GM12873 (cell line): Measurements from ENCODE around the gene NET1.

ENCODE experiments used
- CTCF ChIP-seq: IDR thresholded peaks from 2 replicates; pipeline ENCODE4 v1.5.1; 2012; ENCODE audit warnings: low read depth, mild to moderate bottlenecking, moderate library complexity, low read length, control low read depth; ENCODE audit not compliant: insufficient read depth; ENCODE audit errors: missing control alignments

The NET1 gene

GRCh38 chr10:5390607-5391205 is 21.7 kb upstream of the NET1 start:
- no peak for TF ChIP-seq CTCF

GRCh38 chr10:5391790-5392189 is 20.6 kb upstream of the NET1 start:
- TF ChIP-seq CTCF = no peak

GRCh38 chr10:5393529-5393928 is 18.8 kb upstream of the NET1 start:
- no peak for TF ChIP-seq CTCF

- TF ChIP-seq CTCF = no peak
These were observed 17.2 kb upstream of the NET1 start for GRCh38 chr10:5395168-5395567.

GRCh38 chr10:5396556-5397300 is 15.6 kb upstream of the NET1 start:
- TF ChIP-seq CTCF = no peak

GRCh38 chr10:5399332-5399731 is 13.0 kb upstream of the NET1 start:
- TF ChIP-seq CTCF = no peak

- TF ChIP-seq CTCF = no peak
These were observed 11.7 kb upstream of the NET1 start for GRCh38 chr10:5400468-5401240.
